DMS114 treated with DMSO at 0.1 percent for 48 hours (cell line): Measurements from ENCODE around the gene ENO2.
"Not testable (repeated sequence)": the region's sequence is repeated elsewhere in the genome, so short reads cannot be mapped to it uniquely, and the experiment has no call there.

ENCODE experiments used
- DNase-seq: peaks from one replicate; lab custom pipeline; 2025; ENCODE audit not compliant: unreplicated experiment; lab: John Stamatoyannopoulos, UW

The ENO2 gene

GRCh38 chr12:6886206-6886999 is 28.0 kb upstream of the ENO2 start:
- not testable (repeated sequence) for DNase-seq

GRCh38 chr12:6887460-6887859 is 26.9 kb upstream of the ENO2 start:
- DNase-seq = no peak

- no peak for DNase-seq
Observed at GRCh38 chr12:6888360-6888759, 26.0 kb upstream of the ENO2 start.

GRCh38 chr12:6888794-6889193 is 25.6 kb upstream of the ENO2 start:
- not testable (repeated sequence) for DNase-seq

GRCh38 chr12:6889775-6890573 is 24.4 kb upstream of the ENO2 start:
- DNase-seq = not testable (repeated sequence)

GRCh38 chr12:6890789-6891645 is 23.4 kb upstream of the ENO2 start:
- peak; percentile 94 for DNase-seq

GRCh38 chr12:6891646-6892001 is 22.8 kb upstream of the ENO2 start:
- DNase-seq = no peak

- not testable (repeated sequence) for DNase-seq
Observed at GRCh38 chr12:6892683-6893082, 21.7 kb upstream of the ENO2 start.

- DNase-seq = no peak
Observed at GRCh38 chr12:6894321-6894720, 20.1 kb upstream of the ENO2 start.

GRCh38 chr12:6896846-6897435 is 17.4 kb upstream of the ENO2 start:
- DNase-seq = no peak

GRCh38 chr12:6899427-6899826 is 15.0 kb upstream of the ENO2 start:
- DNase-seq = no peak

- DNase-seq = no peak
Observed at GRCh38 chr12:6899837-6900519, 14.4 kb upstream of the ENO2 start.

- no peak for DNase-seq
Observed at GRCh38 chr12:6902448-6902847, 11.9 kb upstream of the ENO2 start.

- no peak for DNase-seq
Observed at GRCh38 chr12:6903722-6904121, 10.7 kb upstream of the ENO2 start.

- peak; percentile 97 for DNase-seq
Observed at GRCh38 chr12:6904280-6905276, 9.8 kb upstream of the ENO2 start, which contains the start of gene LRRC23. Gene LRRC23 (plus strand): TSS chr12:6904822. CDS start chr12:6905634, 812 bp downstream.

GRCh38 chr12:6905414-6906040 is 8.9 kb upstream of the ENO2 start:
- DNase-seq = no peak

- not testable (repeated sequence) for DNase-seq
Observed at GRCh38 chr12:6908141-6908540, 6.2 kb upstream of the ENO2 start.

GRCh38 chr12:6909421-6910145 is 4.8 kb upstream of the ENO2 start:
- DNase-seq = no peak
